Upper lobe of left lung (tissue), 6 donors: ENCODE data around the gene LARP1B. TPM values are rescaled to one million over a fixed set of nuclear protein-coding genes. Genes with fewer than 3 reads are reported as not detected.
"Not testable (repeated sequence)": the region's sequence is repeated elsewhere in the genome, so short reads cannot be mapped to it uniquely, and the experiment has no call there.

Experiments used
- ATAC-seq, 2 donors: fragments of 200-7000 bp; cut with Tn5 transposase; one replicate each; pipeline ENCODE4 v1.9.1; 2022; ENCODE audit warnings: mild to moderate bottlenecking in 2 of 2, moderate library complexity in 2 of 2; ENCODE audit not compliant: low FRiP score in 2 of 2
- DNase-seq, 2 donors: peaks; one replicate each; pipeline ENCODE4 v3.0.0-alpha.2; 2019 to 2020
- H3K27ac ChIP-seq, 4 donors: fragments of 200-600 bp; sonication (generic); one replicate each; pipeline ENCODE4 v1.5.1; 2016 to 2019
- H3K27me3 ChIP-seq, 4 donors: fragments of 200-600 bp; sonication (generic); one replicate each; pipeline ENCODE4 v1.5.1; 2017 to 2019
- H3K36me3 ChIP-seq, 4 donors: fragments of 200-600 bp; sonication (generic); one replicate each; pipeline ENCODE4 v1.5.1; 2016 to 2019
- H3K4me1 ChIP-seq, 4 donors: fragments of 200-600 bp; sonication (generic); one replicate each; pipeline ENCODE4 v1.5.1; 2018 to 2019
- H3K4me3 ChIP-seq, 4 donors: fragments of 200-600 bp; sonication (generic); one replicate each; pipeline ENCODE4 v1.5.1; 2017 to 2019; ENCODE audit warnings: mild to moderate bottlenecking in 2 of 4, moderate library complexity in 1 of 4
- H3K9me3 ChIP-seq, 4 donors: fragments of 200-600 bp; sonication (generic); one replicate each; pipeline ENCODE4 v1.5.1; 2018 to 2019
- EP300 ChIP-seq, 4 donors: sonication (generic); formaldehyde crosslinking; IDR thresholded peaks; one replicate each; pipeline ENCODE4 v1.5.1; 2017; ENCODE audit warnings: antibody characterized with exemption in 4 of 4, control low read depth in 2 of 4
- POLR2A ChIP-seq, 4 donors: fragments of 450-650 bp; IDR thresholded peaks; one replicate each; pipeline ENCODE4 v1.5.1; 2016 to 2017; ENCODE audit warnings: antibody characterized with exemption in 4 of 4, mild to moderate bottlenecking in 2 of 4
- POLR2AphosphoS5 ChIP-seq, 2 donors: sonication (generic); formaldehyde crosslinking; IDR thresholded peaks; one replicate each; pipeline ENCODE4 v1.5.1; 2017; ENCODE audit warnings: antibody characterized with exemption in 2 of 2
- WGBS, 2 donors: methylation state at CpG; one replicate each; pipeline ENCODE4 v1.1.5; 2017 to 2018; 5-methylcytosine and 5-hydroxymethylcytosine counted together
- total RNA-seq, 6 donors: library from RNA; depleted of rRNA in 4 of 6; stranded (reverse); fragments of >200 nt in 4 of 6; gene quantifications; one replicate each; pipeline versions ENCODE4 v1.1.0 to v1.2.1, GENCODE V29; 2016 to 2021
- TF ChIP-seq, protein P1 (sequence below), 6 experiments: fragments of 450-650 bp in 4 of 6; fragments of 200-600 bp in 2 of 6; sonication (generic) in 2 of 6; IDR thresholded peaks; one replicate each; pipeline ENCODE4 v1.5.1; 2016 to 2019; ENCODE audit warnings: antibody characterized with exemption in 6 of 6
- donor health status: DM: no; HTN: no; CAD: no; lungs with moderate emphysema.
- donor health status: DM: no; HTN: yes; CAD: no; lungs with severe emphysema.

LARP1B gene
- total RNA-seq, 6 donors from 2014 or later = 13.8 to 41.7 (median 20.7) TPM

DNA sequence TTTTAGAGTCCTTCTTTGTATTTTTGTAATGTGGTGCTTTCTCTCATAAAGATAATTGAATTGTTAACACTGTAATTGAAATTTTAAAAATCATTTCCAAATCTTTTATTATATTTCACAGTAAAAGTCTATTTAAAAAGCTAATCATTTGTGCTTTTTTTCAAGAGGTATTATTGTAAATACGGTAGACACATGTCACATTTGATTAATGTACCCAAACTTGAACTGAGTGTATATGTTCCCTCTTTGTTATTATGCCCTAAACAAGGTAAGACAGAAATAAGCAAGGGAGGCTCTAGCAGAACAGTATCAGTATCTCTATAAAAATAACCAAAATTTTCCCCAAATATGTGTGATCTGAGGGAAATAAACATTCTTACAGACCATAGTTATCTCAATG is 21.5 kb upstream of the LARP1B start:
- Histone ChIP-seq H3K27ac (no peak overlapping the region), H3K9me3 (no peaks in the 10 kb centered on the region), H3K4me3 (no peak overlapping the region), H3K4me1 (no peaks in the 10 kb centered on the region), H3K27me3 (no peaks in the 10 kb centered on the region), H3K36me3 (no peaks in the 10 kb centered on the region)
- no peak for ATAC-seq
- TF ChIP-seq, protein P1, sequence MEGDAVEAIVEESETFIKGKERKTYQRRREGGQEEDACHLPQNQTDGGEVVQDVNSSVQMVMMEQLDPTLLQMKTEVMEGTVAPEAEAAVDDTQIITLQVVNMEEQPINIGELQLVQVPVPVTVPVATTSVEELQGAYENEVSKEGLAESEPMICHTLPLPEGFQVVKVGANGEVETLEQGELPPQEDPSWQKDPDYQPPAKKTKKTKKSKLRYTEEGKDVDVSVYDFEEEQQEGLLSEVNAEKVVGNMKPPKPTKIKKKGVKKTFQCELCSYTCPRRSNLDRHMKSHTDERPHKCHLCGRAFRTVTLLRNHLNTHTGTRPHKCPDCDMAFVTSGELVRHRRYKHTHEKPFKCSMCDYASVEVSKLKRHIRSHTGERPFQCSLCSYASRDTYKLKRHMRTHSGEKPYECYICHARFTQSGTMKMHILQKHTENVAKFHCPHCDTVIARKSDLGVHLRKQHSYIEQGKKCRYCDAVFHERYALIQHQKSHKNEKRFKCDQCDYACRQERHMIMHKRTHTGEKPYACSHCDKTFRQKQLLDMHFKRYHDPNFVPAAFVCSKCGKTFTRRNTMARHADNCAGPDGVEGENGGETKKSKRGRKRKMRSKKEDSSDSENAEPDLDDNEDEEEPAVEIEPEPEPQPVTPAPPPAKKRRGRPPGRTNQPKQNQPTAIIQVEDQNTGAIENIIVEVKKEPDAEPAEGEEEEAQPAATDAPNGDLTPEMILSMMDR (IDR thresholded peaks at IDR 0.05) = no peak
- WGBS, 2 donors = 85 to 93% methylated on average over 1 of the region's 1 CpG
- no peak for DNase-seq

DNA sequence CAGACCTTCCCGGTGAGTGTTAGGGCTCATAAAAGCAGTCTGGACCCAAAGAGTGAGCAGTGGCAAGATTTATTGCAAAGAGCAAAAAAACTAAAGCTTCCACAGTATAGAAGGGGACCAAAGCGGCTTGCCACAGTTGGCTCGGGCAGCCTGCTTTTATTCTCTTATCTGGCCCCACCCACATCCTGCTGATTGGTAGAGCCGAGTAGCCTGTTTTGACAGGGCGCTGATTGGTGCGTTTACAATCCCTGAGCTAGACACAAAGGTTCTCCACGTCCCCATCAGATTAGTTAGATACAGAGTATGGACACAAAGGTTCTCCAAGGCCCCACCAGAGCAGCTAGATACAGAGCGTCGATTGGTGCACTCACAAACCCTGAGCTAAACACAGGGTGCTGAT is 14.1 kb upstream of the LARP1B start:
- not testable (repeated sequence) for H3K4me3 ChIP-seq

DNA sequence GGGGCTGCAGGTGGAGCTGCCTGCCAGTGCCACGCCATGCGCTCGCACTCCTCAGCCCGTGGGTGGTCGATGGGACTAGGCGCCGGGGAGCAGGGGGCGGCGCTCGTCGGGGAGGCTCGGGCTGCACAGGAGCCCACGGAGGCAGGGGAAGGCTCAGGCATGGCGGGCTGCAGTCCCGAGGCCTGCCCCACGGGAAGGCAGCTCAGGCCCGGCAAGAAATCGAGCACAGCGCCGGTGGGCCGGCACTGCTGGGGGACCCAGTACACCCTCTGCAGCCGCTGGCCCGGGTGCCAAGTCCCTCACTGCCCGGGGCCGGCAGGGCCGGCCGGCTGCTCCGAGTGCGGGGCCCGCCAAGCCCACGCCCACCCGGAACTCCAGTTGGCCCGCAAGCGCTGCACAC is 13.6 kb upstream of the LARP1B start:
- not testable (repeated sequence) for H3K4me1 ChIP-seq, H3K27ac ChIP-seq, H3K36me3 ChIP-seq, H3K4me3 ChIP-seq, ATAC-seq, H3K27me3 ChIP-seq, H3K9me3 ChIP-seq
- peak in 1 of 2 donors; percentile 74 for DNase-seq
- 90 to 97% methylated on average over 16 to 33 of the region's 34 CpGs for WGBS, 2 donors

More for the DNA sequence above, 14.1 kb upstream of the LARP1B start:
- not testable (repeated sequence) for H3K36me3 ChIP-seq, DNase-seq, H3K4me1 ChIP-seq, ATAC-seq, H3K9me3 ChIP-seq, H3K27ac ChIP-seq, H3K27me3 ChIP-seq
- WGBS, 2 donors = 92 to 93% methylated on average over 9 of the region's 9 CpGs

DNA sequence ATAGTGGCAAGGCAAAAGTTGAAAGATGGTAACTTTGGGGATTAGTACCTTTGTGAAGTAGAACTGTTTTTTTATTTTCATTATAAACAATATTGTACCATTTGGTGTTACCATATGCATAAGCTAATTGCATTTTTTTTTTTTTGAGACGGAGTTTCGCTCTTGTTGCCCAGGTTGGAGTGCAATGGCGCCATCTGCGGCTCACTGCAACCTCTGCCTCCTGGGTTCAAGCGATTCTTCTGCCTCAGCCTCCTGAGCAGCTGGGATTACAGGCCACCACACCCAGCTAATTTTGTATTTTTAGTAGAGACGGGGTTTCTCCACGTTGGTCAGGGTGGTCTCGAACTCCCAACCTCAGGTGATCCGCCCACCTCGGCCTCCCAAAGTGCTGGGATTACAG is 9.9 kb upstream of the LARP1B start:
- not testable (repeated sequence) for H3K4me1 ChIP-seq, H3K27ac ChIP-seq, H3K9me3 ChIP-seq, H3K36me3 ChIP-seq, ATAC-seq, H3K27me3 ChIP-seq, H3K4me3 ChIP-seq, DNase-seq
- WGBS, 2 donors = 86 to 88% methylated on average over 10 of the region's 10 CpGs

DNA sequence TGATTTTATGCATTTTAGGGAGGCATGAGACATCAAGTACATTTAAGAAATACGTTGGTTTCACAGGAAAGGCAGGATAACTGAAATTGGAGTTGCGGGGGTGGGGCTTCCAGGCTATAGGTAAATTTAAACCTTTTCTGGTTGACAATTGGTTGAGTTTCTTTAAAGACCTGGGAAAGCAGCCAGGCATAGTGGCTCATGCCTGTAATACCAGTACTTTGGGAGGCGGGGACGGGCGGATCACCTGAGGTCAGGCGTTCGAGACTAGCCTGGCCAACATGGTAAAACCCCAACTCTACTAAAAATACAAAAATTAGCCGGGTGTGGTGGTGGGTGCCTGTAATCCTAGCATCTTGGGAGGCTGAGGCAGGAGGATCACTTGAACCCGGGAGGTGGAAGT is 6.2 kb upstream of the LARP1B start:
- not testable (repeated sequence) for ATAC-seq, H3K9me3 ChIP-seq, DNase-seq, H3K4me3 ChIP-seq, H3K27ac ChIP-seq, H3K27me3 ChIP-seq, H3K4me1 ChIP-seq, H3K36me3 ChIP-seq
- WGBS, 2 donors = 89 to 95% methylated on average over 9 of the region's 9 CpGs

DNA sequence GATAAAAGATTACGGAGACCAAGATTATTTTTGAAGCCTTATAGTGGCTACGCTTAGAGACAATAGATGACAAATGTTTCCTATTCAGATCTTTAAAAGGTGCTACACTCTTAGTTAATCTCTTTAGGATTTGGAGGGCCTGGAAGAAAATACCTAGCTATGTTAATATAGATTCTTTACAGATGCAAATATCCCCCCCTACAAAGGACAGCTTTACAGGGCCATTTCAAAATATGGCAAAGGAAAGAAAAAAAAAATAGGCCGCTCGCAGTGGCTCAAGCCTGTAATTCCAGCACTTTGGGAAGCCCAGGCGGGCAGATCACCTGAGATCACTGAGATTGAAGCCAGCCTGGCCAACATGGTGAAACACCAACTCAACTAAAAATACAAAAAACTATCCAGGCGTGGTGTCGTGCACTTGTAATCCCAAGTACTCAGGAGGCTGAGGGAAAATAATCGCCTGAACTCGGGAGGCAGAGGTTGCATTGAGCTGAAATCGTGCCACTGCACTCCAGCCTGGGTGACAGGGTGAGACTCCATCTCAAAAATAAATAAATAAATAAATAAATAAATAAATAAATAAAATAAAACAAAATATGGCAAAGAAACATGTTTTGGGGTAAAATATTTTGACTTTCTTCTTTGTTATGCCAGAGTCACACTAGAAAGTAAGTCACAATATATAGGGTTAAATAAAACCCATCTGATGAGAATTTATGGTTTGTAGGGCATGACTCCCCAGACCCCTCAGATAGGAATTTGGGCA is 5.5 kb upstream of the LARP1B start:
- not testable (repeated sequence) for ATAC-seq, H3K4me1 ChIP-seq, H3K27me3 ChIP-seq, H3K9me3 ChIP-seq, DNase-seq, H3K27ac ChIP-seq, H3K4me3 ChIP-seq, H3K36me3 ChIP-seq
- WGBS, 2 donors = 94 to 95% methylated on average over 10 of the region's 10 CpGs

DNA sequence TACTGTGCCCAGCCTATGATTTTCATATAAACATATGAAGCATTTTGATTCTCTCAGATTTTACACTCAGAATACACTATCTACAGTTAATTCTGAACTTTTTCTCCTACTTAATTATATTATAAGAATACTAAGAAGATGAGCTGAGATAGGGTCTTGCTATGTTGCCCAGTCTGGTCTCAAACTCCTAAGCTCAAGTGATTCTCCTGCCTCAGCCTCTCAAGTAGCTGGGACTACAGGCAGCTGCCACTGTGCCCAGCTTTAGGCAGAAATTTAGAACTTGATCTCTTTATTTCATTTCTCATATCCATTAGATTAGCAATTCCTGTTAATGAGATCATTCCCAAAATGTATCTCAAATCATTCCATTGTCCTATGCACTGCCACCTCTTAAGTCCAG is 4.7 kb upstream of the LARP1B start:
- Histone ChIP-seq H3K36me3 (no peaks in the 10 kb centered on the region), H3K27ac (no peak overlapping the region), H3K4me1 (peaks cover 0 to 6% (median 0%) of the 10 kb centered on the region in 4 donors), H3K4me3 (no peak overlapping the region), H3K27me3 (no peaks in the 10 kb centered on the region), H3K9me3 (no peaks in the 10 kb centered on the region)
- TF ChIP-seq, protein P1 (IDR thresholded peaks at IDR 0.05) = no peak
- no peak for TF ChIP-seq EP300 (IDR thresholded peaks at IDR 0.05)
- TF ChIP-seq POLR2AphosphoS5 (IDR thresholded peaks at IDR 0.05) = no peak
- TF ChIP-seq POLR2A (IDR thresholded peaks at IDR 0.05) = no peak
- ATAC-seq (no peak), DNase-seq (no peak)
